ENCODE data around the gene PPFIA4. TPM values are rescaled to one million over a fixed set of nuclear protein-coding genes. Genes with fewer than 3 reads are reported as not detected.

PPFIA4 gene
- total and polyA plus RNA-seq, 2 donors (not counting 3 experiments of a cell fraction or from before 2014, with no cell fraction given), result 0.17 to 0.22 TPM

GRCh38 chr1:203044546-203045250 lies 18.4 kb downstream of the PPFIA4 start:
- DNase-seq (ENCODE audit: low read depth, low spot score) (no peak), FAIRE-seq (no peak)
- Histone ChIP-seq H3K4me2 (ENCODE audit: insufficient read depth, low read length) (no peak overlapping the region), H3K4me3 (replicated peaks in 1 of 3; ENCODE audit: insufficient read depth in 1 of 3, low read depth in 1 of 3, low read length in 3 of 3) (no peak overlapping the region), H2AFZ (ENCODE audit: low read depth, low read length) (no peak overlapping the region), H3K4me1 (ENCODE audit: control insufficient read depth, extremely low read depth, insufficient read depth, low read length) (no peaks in the 10 kb centered on the region), H3K9me1 (replicated peaks; ENCODE audit: control insufficient read depth, extremely low read depth, insufficient read depth, low read length) (no peaks in the 10 kb centered on the region), H3K36me3 (ENCODE audit: control insufficient read depth in 2 of 2, extremely low read depth in 1 of 2, insufficient read depth in 2 of 2, low read length in 2 of 2) (no peaks in the 10 kb centered on the region), H3K9ac (replicated peaks; ENCODE audit: extremely low read depth, insufficient read depth, low read length) (no peak overlapping the region), H3K27me3 (ENCODE audit: control insufficient read depth in 2 of 2, insufficient read depth in 2 of 2, low read length in 2 of 2) (peaks cover 0 to 2% of the 10 kb centered on the region in 2 experiments), H3K79me2 (ENCODE audit: control insufficient read depth, insufficient read depth, low read length) (no peaks in the 10 kb centered on the region), H3K9me3 (replicated peaks; ENCODE audit: control insufficient read depth, insufficient read depth, low read length) (no peaks in the 10 kb centered on the region), H3K27ac (ENCODE audit: insufficient read depth, low read depth, low read length) (no peak overlapping the region), H4K20me1 (replicated peaks; ENCODE audit: control insufficient read depth, extremely low read depth, insufficient read depth, low read length) (no peaks in the 10 kb centered on the region)
- ChIA-PET POLR2A (no interaction called here), CTCF (interaction anchor here (1.2 to 7.3 kb wide), 4 partner anchors 73 to 223 kb away, joined by 3 to 363 read pairs (median 5); no protein-coding TSS in a partner anchor)
- BruUV-seq (replicated peaks), result no TSS peak
- intact Hi-C loops (cut with micrococcal nuclease) (no loop called here), dilution Hi-C loops (cut with MboI; ENCODE audit: extremely low pct_ligation_motif_present, low sequenced_read_pairs) (no loop called here)
- no peak for TF ChIP-seq MAX (IDR thresholded peaks at IDR 0.05; ENCODE audit: insufficient read depth, insufficient read length)
- TF ChIP-seq JUN (IDR thresholded peaks at IDR 0.05; ENCODE audit: borderline replicate concordance, insufficient read depth, insufficient read length, low read depth), result no peak
- TF ChIP-seq EZH2 (IDR thresholded peaks at IDR 0.05; ENCODE audit: borderline replicate concordance, low read depth, low read length, severe bottlenecking), result no peak
- TF ChIP-seq POLR2AphosphoS5 (IDR thresholded peaks at IDR 0.05; ENCODE audit: insufficient read depth, low read depth, low read length), result no peak
- TF ChIP-seq CTCF (IDR thresholded peaks at IDR 0.05; ENCODE audit: extremely low read depth in 1 of 2, insufficient read depth in 1 of 2, low read depth in 1 of 2, low read length in 2 of 2), result no peak
- TF ChIP-seq FOS (IDR thresholded peaks at IDR 0.05; ENCODE audit: borderline replicate concordance, insufficient read depth, low read length), result no peak
- no peak for TF ChIP-seq POLR2A (IDR thresholded peaks at IDR 0.05; ENCODE audit: low read depth, low read length)
- no peak for TF ChIP-seq GATA2 (IDR thresholded peaks at IDR 0.05; ENCODE audit: insufficient read depth, insufficient read length, low read depth, low read length)
- TF ChIP-seq MYC (IDR thresholded peaks at IDR 0.05; ENCODE audit: low read depth, low read length), result no peak

Data from endothelial cell of umbilical vein (primary cell).